PC-9 (cell line): ENCODE data around the gene LRP1B.

Source experiments
- EZH2 ChIP-seq: fragments of 200-600 bp; sonication (generic); IDR thresholded peaks from 2 replicates; pipeline ENCODE4 v1.8.0; 2017; ENCODE audit warnings: antibody characterized with exemption, low read depth
- TF ChIP-seq, protein P1 (sequence below): fragments of 200-600 bp; sonication (generic); conservative IDR thresholded peaks from 2 replicates; pipeline ENCODE4 v1.6.1; 2017; ENCODE audit warnings: mixed run types, antibody characterized with exemption, mild to moderate bottlenecking, moderate library complexity

DNA sequence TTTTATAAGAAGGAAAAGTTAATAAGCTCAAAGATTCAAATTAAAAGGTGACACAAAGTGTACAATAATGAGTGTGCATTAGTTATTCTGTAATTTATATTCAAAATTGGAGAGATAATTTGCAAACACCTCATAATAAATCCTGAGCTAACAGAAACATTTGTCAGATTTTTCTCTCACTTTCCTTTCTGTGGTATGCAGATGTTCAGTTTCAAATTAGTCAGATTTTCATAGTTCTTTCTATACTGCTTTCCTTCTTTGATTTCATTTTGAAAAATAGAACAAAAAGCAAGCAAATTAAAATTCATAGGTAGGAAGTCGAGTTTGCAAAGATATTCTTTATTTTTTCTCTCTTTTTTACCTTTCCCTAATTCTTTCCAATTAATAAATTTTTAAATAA, 1930.5 kb downstream of the LRP1B start:
- TF ChIP-seq, protein P1, sequence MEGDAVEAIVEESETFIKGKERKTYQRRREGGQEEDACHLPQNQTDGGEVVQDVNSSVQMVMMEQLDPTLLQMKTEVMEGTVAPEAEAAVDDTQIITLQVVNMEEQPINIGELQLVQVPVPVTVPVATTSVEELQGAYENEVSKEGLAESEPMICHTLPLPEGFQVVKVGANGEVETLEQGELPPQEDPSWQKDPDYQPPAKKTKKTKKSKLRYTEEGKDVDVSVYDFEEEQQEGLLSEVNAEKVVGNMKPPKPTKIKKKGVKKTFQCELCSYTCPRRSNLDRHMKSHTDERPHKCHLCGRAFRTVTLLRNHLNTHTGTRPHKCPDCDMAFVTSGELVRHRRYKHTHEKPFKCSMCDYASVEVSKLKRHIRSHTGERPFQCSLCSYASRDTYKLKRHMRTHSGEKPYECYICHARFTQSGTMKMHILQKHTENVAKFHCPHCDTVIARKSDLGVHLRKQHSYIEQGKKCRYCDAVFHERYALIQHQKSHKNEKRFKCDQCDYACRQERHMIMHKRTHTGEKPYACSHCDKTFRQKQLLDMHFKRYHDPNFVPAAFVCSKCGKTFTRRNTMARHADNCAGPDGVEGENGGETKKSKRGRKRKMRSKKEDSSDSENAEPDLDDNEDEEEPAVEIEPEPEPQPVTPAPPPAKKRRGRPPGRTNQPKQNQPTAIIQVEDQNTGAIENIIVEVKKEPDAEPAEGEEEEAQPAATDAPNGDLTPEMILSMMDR = no peak
- no peak for TF ChIP-seq EZH2
